ENCODE data around the gene SAP30L.

SAP30L gene

DNA sequence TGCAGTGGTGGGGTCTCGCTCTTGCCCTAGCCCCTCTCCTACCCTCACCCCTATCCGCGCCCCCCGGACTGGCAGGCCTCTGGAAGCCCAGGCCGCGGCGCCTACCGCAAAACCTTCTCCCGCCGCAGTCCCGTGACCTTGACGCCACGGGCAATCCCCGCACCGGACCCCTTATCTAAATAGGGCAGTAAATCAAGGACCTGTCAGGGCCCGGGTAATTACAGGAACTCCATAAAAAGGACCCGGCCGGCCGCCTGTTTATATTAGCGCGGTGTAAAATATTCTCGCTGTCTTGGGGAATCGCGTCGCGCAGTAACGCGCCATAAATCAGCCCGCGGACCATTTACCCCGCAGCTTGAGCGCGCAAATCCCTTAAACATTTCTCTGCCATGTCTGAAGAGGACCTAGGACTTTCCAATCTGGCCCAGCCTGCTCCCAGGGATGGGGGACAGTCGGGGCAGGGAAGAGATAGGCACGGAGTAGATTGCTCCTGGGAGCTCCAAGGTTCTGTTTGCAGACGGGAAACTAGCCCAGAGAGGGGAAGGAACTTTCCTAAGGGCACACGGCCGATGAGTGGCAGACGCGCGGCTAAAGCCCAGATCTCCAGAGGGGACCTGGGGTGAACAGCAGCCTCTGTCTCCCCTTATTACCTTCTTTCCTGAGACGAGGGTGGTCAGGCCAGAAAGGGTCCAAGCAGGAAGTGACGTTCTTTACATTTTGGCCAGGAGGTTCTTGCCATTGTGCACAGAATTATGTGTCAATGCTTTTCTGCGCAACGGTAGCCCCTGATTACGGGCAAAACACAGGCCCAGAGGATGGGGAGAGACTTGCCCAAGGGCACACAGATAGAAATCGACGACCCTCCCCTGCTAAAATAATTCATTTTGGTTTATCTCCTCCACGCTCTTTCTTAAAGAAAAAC lies 37.0 kb downstream of the SAP30L start:
- DNase-seq = no peak

- no peak for DNase-seq
These were observed 38.0 kb downstream of the SAP30L start for GRCh38 chr5:154483654-154484392.

GRCh38 chr5:154484393-154485095 lies 38.7 kb downstream of the SAP30L start:
- DNase-seq = no peak

DNA sequence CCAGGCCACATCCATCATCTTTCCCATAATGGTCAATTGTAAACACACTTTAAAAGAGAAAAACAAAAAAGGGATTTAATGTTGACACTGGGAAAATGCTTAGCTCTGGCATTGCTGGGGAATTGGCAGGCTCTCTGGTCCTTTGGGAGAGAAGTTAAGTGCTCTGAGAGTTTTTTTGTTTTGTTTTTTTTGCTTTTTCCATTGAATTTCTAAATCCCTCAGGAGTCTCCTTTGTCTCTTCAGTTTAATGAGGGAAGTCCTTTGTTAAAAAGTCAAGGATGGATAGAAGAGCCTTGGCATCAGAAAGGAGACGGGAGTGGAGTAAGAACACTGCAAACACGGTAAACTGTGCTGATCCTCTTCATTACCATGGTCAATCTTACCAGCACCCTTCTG lies 39.3 kb downstream of the SAP30L start:
- DNase-seq = no peak

GRCh38 chr5:154485850-154486426 lies 40.1 kb downstream of the SAP30L start:
- no peak for DNase-seq

DNA sequence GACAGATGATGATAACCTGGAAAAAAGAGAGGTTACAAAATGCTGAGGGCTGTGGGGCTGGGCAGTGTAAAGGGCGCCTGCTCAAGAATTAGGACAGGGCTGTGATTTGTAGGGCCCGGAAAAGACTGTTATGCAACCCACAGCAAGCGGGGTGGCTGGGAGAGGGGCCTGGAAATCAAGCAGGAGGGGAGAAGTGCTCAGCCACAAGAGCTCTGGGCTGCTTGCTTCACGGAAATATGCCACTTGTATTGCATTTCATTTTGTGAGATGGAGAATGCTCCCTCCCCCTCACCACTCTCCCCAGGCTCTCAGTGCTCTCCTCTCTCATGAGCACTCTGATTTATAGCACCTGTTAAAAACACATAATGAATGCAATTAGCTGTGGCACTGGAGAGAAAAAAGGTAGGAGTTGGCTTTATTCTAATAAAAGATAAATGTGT lies 40.6 kb downstream of the SAP30L start:
- no peak for DNase-seq

- DNase-seq = no peak
These were observed 41.7 kb downstream of the SAP30L start for GRCh38 chr5:154487541-154487940.

DNA sequence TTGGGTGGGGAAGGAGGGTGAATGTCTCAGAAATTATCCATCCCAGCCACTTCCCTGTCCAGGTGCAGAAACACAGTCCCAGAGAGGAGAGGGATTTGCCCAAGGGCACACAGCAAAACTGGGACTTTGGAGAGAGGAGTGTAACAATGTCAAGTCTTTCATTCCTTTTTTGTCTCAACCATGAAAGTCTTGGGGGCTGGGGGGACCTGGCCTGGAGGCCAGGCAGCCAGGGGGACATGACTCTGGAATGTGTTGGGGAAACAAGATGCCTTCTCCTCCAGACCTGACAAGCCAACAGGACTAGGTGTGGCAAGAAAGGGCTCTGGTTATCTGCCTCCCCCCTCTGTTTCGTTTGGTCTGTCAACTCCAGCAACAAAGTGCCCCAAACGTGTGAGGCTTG lies 46.1 kb downstream of the SAP30L start:
- no peak for DNase-seq

DNA sequence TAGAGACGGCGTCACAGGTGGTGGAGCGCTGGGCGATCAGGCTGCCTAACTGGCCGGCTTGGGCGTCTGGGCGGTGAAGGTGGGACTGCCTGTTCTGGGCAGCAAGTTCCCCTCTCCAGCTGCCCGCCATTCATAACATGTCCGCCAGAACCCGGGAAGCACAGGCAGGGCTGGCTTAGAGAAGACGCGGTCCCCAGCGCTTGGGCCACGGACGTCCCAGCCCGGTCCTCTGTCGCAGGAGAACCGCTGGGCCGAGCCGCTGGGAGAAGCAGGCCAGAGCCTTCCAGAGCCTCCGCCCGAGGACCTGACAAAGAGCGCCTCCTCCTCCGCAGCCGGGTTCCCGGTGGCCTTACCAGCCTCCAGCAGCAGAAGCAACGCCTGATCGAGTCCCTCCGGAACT lies 47.5 kb downstream of the SAP30L start:
- DNase-seq = no peak

DNA sequence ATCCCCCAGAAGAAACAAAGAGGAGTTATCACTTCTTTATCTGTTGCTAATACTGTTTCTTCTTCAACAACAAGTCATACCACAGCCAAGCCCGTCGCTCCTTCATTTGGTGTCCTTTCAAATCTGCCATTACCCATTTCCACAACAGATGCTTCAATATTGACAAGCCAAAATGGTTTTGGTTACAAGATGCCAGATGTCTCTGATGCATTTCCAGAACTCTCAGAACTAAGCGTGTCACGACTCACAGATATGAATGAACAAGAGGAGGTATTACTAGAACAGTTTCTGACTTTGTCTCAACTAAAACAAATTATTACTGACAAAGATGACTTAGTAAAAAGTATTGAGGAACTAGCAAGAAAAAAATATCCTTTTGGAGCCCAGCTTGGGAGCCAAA lies 48.2 kb downstream of the SAP30L start:
- no peak for DNase-seq

DNA sequence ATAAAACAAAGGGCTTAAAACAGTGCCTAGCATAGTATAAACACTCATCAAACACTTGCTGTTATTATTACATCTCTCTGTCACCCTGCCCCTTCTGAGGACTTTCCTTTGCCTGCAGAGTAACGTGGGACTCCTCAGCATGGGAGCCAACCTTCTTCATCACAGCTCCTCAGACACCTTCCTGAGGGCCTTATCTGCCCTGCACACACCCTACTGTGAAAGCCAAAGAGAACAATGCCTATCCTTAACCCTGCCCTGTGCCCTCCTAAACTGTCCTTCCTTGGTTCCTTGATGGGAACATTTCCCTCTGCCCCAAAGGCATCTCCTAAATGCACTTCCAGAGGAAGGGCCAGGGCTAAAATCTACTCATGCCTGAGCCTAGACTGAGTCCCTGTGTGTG lies 52.8 kb downstream of the SAP30L start:
- DNase-seq = no peak

- no peak for DNase-seq
These were observed 53.2 kb downstream of the SAP30L start for GRCh38 chr5:154498994-154499393.

GRCh38 chr5:154501566-154501965 lies 55.8 kb downstream of the SAP30L start:
- DNase-seq = no peak

GRCh38 chr5:154502180-154502579 lies 56.4 kb downstream of the SAP30L start:
- DNase-seq = no peak

GRCh38 chr5:154503698-154504039 lies 57.9 kb downstream of the SAP30L start:
- no peak for DNase-seq

- DNase-seq = no peak
These were observed 59.8 kb downstream of the SAP30L start for GRCh38 chr5:154505567-154505966.

DNA sequence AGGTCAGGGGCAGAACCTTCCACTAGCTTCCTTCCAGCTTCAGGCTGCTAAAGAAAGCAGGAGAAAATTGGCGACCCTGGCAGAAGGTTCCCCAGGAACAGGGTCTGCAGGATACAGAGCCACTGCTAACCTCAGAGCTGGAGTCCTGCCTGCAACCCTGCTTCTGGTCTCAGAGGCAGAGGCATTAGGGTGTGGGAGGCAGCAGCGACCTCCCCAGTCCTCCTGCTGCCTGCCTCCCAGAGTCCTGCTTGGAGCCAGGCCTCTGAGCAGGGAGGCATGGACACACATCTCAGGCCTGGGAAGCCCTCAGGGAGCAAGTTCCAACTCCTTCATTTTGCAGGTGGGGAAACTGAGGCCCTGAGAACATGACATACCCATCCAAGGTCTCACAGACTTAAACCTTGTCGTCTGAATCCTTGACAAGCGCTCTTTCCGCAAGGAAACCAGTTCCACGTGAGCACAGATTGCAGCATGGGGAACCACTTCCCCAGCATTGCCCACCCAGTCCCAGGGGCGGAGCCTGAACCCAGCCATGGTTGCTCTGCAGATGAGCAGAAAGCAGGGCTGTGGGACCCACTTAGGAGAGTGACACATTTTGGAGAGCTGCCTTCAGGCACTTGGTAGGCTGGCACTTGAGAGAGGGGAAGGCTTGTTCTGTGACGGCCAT lies 60.4 kb downstream of the SAP30L start:
- DNase-seq = no peak

GRCh38 chr5:154506716-154507080 lies 60.9 kb downstream of the SAP30L start:
- DNase-seq = no peak

DNA sequence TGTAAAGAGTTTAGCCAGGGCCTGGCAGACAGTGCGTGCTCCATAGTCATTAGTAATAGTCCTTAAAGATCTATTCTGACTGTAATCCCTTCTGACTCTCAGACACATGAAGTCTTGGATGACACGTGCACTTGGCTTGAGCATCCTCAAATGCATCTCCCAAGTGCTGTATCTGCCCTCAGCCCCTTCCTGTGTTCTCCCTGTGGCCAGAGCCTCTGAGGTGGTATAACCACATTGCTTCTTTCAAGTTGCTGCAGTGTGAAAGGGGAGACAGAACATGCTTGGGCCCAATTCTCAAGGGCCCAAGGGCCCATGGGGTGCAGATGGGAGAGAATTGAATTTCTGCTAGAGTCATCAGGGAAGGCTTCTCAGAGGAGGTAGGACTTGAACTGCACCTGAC lies 62.3 kb downstream of the SAP30L start:
- no peak for DNase-seq

DNA sequence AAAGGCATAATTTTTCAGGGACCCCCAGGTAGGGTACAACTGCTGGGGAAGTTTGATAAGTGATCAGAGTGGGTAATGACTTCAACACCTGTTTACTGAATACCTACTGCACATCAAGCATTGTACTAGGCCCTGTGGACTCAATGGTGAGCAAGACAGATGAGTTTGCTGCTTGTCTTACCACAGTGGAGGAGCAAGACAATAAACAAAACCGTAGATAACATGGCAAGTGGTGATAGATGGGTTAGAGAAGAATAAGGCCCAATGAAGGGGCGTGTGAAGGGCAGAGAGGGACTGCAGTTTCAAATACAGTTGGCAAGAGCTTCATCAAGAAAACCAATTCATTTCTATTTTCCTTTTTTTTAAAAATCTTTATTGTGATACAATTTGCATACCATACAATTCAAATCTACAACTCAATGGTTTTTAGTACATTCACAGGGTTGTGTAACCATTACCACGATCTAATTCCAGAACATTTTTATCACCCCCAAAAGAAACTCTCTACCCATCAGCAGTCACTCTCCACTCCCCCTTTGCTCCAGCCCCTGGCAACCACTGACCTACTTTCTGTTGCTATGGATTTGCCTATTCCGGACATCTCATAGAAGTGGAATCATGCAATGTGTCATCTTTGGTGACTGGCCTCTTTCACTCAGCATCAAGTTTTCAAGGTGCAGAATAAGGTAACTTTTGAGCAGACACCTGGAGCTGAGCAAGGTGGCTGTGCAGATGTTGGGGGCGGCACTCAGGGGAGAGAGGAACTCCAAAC lies 64.2 kb downstream of the SAP30L start:
- DNase-seq = no peak
